K562 (cell line): ENCODE results near the gene TREX2.

Experiments used
- ARNT ChIP-seq, 2 experiments: fragments of 450-650 bp; IDR thresholded peaks; 2 replicates each; pipeline ENCODE4 v1.6.1; 2016; ENCODE audit warnings: mild to moderate bottlenecking in 1 of 2
- CBX3 ChIP-seq, 2 experiments: IDR thresholded peaks; 1 replicate in 1 of 2; 2 replicates in 1 of 2; pipeline ENCODE4 v1.6.1; 2012; ENCODE audit warnings: inconsistent platforms in 2 of 2, low read length in 2 of 2, borderline replicate concordance in 1 of 2, control low read depth in 1 of 2
- CREB1 ChIP-seq, 2 experiments: sonication (generic) in 1 of 2; formaldehyde crosslinking in 1 of 2; IDR thresholded peaks; 2 replicates each; pipeline versions ENCODE4 v1.6.1 to v1.8.0; 2012 to 2022; ENCODE audit warnings: inconsistent platforms in 1 of 2, mild to moderate bottlenecking in 1 of 2, missing genetic modification reagents in 1 of 2, moderate library complexity in 1 of 2
- CTCF ChIP-seq, 3 experiments: IDR thresholded peaks in 2 of 3; conservative IDR thresholded peaks in 1 of 3; 2 replicates each; pipeline ENCODE4 v1.5.1; 2011 to 2012; ENCODE audit warnings: low read length in 3 of 3, mild to moderate bottlenecking in 3 of 3, control low read depth in 2 of 3, improper control_type of control experiment in 1 of 3, inconsistent platforms in 1 of 3, low read depth in 1 of 3, mixed read lengths in 1 of 3, moderate library complexity in 1 of 3; ENCODE audit not compliant: insufficient read depth in 2 of 3
- FOXJ3 ChIP-seq: sonication (generic); formaldehyde crosslinking; IDR thresholded peaks from 2 replicates; pipeline ENCODE4 v1.4.0; 2020; ENCODE audit warnings: mild to moderate bottlenecking, missing genetic modification reagents
- GTF2A2 ChIP-seq: IDR thresholded peaks from 2 replicates; pipeline ENCODE4 v1.6.1; 2016; ENCODE audit warnings: mild to moderate bottlenecking, missing genetic modification characterization, missing compliant biosample characterization
- HMBOX1 ChIP-seq: sonication (generic); IDR thresholded peaks from 2 replicates; pipeline ENCODE4 v1.6.1; 2016
- POU5F1 ChIP-seq: fragments of 150-350 bp; IDR thresholded peaks from 2 replicates; pipeline ENCODE4 v1.6.1; 2014; ENCODE audit warnings: borderline replicate concordance, low read length, low read depth, mild to moderate bottlenecking; ENCODE audit not compliant: partially characterized antibody
- USF2 ChIP-seq: sonication (generic); formaldehyde crosslinking; IDR thresholded peaks from 2 replicates; pipeline ENCODE4 v1.5.0; 2020; ENCODE audit warnings: missing genetic modification reagents
- ZBTB33 ChIP-seq: sonication (generic); formaldehyde crosslinking; IDR thresholded peaks from 2 replicates; pipeline ENCODE4 v1.8.1; 2023; ENCODE audit warnings: mild to moderate bottlenecking, missing genetic modification reagents
- ZBTB7A ChIP-seq: IDR thresholded peaks from 2 replicates; pipeline ENCODE4 v1.6.1; 2011; ENCODE audit warnings: low read depth, mild to moderate bottlenecking, low read length, moderate library complexity, borderline replicate concordance; ENCODE audit not compliant: control insufficient read depth

- no peak for TF ChIP-seq ZBTB7A
- TF ChIP-seq POU5F1 = no peak
- TF ChIP-seq ARNT (IDR thresholded peaks at IDR 0.05) = no peak
- TF ChIP-seq HMBOX1 = no peak
- TF ChIP-seq USF2 (CRISPR knock-in tag) = no peak
- TF ChIP-seq CREB1 (IDR thresholded peaks at IDR 0.05) = no peak
- TF ChIP-seq CREB1 (CRISPR knock-in tag; IDR thresholded peaks at IDR 0.05) = no peak
- TF ChIP-seq ZBTB33 (CRISPR knock-in tag) = no peak
- TF ChIP-seq CTCF (IDR thresholded peaks at IDR 0.05 in 2 of 3, conservative IDR thresholded peaks at IDR 0.05 in 1 of 3; ENCODE audit: insufficient read depth in 2 of 3, low read depth in 1 of 3, low read length in 3 of 3) = no peak
- TF ChIP-seq FOXJ3 = no peak
- no peak for TF ChIP-seq CBX3 (IDR thresholded peaks at IDR 0.05; ENCODE audit: borderline replicate concordance in 1 of 2, low read length in 2 of 2)
- TF ChIP-seq GTF2A2 (tag) = no peak
Observed at GRCh38 chrX:153435845-153436244, 10.0 kb downstream of the TREX2 start.
